Right atrium auricular region (tissue), 2 donors: ENCODE results near the gene FZR1. TPM values are rescaled to one million over a fixed set of nuclear protein-coding genes. Genes with fewer than 3 reads are reported as not detected.

Experiments
- DNase-seq: peaks from one replicate; pipeline ENCODE4 v3.0.0-alpha.2; 2019; ENCODE audit warnings: low spot score
- H3K27ac ChIP-seq, 2 donors: fragments of 200-600 bp; sonication (generic); 1 replicate in 1 of 2; 2 replicates in 1 of 2; pipeline ENCODE4 v1.5.1; 2016 to 2019
- H3K27me3 ChIP-seq, 2 donors: fragments of 200-600 bp; sonication (generic); one replicate each; pipeline versions ENCODE4 v1.5.1 to v1.6.0; 2017 to 2019
- H3K36me3 ChIP-seq: fragments of 200-600 bp; sonication (generic); one replicate; pipeline ENCODE4 v1.5.1; 2016
- H3K4me1 ChIP-seq, 2 donors: fragments of 200-600 bp; sonication (generic); one replicate each; pipeline versions ENCODE4 v1.5.1 to v1.6.0; 2017 to 2019
- H3K4me3 ChIP-seq, 2 donors: fragments of 200-600 bp; sonication (generic); 1 replicate in 1 of 2; 2 replicates in 1 of 2; pipeline ENCODE4 v1.5.1; 2017 to 2019; ENCODE audit warnings: mild to moderate bottlenecking in 1 of 2, moderate library complexity in 1 of 2
- H3K9me3 ChIP-seq, 2 donors: fragments of 200-600 bp; sonication (generic); one replicate each; pipeline ENCODE4 v1.5.1; 2019
- CTCF ChIP-seq, 2 donors: fragments of 200-600 bp; sonication (generic); IDR thresholded peaks; one replicate each; pipeline ENCODE4 v1.5.1; 2019; ENCODE audit warnings: antibody characterized with exemption in 2 of 2
- total RNA-seq, 2 donors: library from RNA; depleted of rRNA; stranded (reverse); fragments of >200 nt; gene quantifications; one replicate each; pipeline ENCODE4 v1.1.0, GENCODE V29; 2016

Gene FZR1
- total RNA-seq, 2 donors from 2014 or later: 20.6 to 21.7 TPM

GRCh38 chr19:3459089-3459881, 46.8 kb upstream of the FZR1 start:
- H3K9me3 ChIP-seq: no peaks in the 10 kb centered on the region
- H3K36me3 ChIP-seq: peaks cover 62% of the 10 kb centered on the region
- peak overlapping the region; percentile 90 to 96 for H3K27ac ChIP-seq
- peaks cover 0 to 59% of the 10 kb centered on the region in 2 donors for H3K4me1 ChIP-seq
- peak; percentile 94 for DNase-seq
- H3K27me3 ChIP-seq: no peaks in the 10 kb centered on the region
- H3K4me3 ChIP-seq: no peak overlapping the region
- TF ChIP-seq CTCF (IDR thresholded peaks at IDR 0.05): no peak

- Histone ChIP-seq H3K27ac (peak overlapping the region; percentile 90 to 96), H3K36me3 (peaks cover 56% of the 10 kb centered on the region), H3K4me1 (peaks cover 0 to 64% of the 10 kb centered on the region in 2 donors), H3K9me3 (no peaks in the 10 kb centered on the region), H3K4me3 (no peak overlapping the region), H3K27me3 (no peaks in the 10 kb centered on the region)
- no peak for TF ChIP-seq CTCF (IDR thresholded peaks at IDR 0.05)
- no peak for DNase-seq
Observed at GRCh38 chr19:3459965-3460582, 46.0 kb upstream of the FZR1 start.

GRCh38 chr19:3462991-3463713, 43.0 kb upstream of the FZR1 start:
- H3K27me3 ChIP-seq: no peaks in the 10 kb centered on the region
- H3K36me3 ChIP-seq: peaks cover 31% of the 10 kb centered on the region
- H3K27ac ChIP-seq: peak overlapping the region; percentile 16 to 70
- H3K9me3 ChIP-seq: no peaks in the 10 kb centered on the region
- DNase-seq: no peak
- TF ChIP-seq CTCF (IDR thresholded peaks at IDR 0.05): no peak
- no peak overlapping the region for H3K4me3 ChIP-seq
- peaks cover 0 to 68% of the 10 kb centered on the region in 2 donors for H3K4me1 ChIP-seq

- Histone ChIP-seq H3K4me3 (no peak overlapping the region), H3K27me3 (no peaks in the 10 kb centered on the region), H3K36me3 (peaks cover 31% of the 10 kb centered on the region), H3K9me3 (no peaks in the 10 kb centered on the region), H3K27ac (peak overlapping the region; percentile 70 to 71), H3K4me1 (peaks cover 0 to 68% of the 10 kb centered on the region in 2 donors)
- no peak for DNase-seq
- no peak for TF ChIP-seq CTCF (IDR thresholded peaks at IDR 0.05)
Observed at GRCh38 chr19:3463714-3464586, 42.2 kb upstream of the FZR1 start.

- H3K9me3 ChIP-seq: no peaks in the 10 kb centered on the region
- no peak for TF ChIP-seq CTCF (IDR thresholded peaks at IDR 0.05)
- peaks cover 0 to 60% of the 10 kb centered on the region in 2 donors for H3K4me1 ChIP-seq
- peaks cover 31% of the 10 kb centered on the region for H3K36me3 ChIP-seq
- H3K27ac ChIP-seq: peak overlapping the region; percentile 70 to 71
- no peaks in the 10 kb centered on the region for H3K27me3 ChIP-seq
- H3K4me3 ChIP-seq: no peak overlapping the region
- DNase-seq: no peak
Observed at GRCh38 chr19:3464587-3465235, 41.4 kb upstream of the FZR1 start.
